Left lung (tissue), 10 donors: Measurements from ENCODE around the gene DLGAP4. TPM values are rescaled to one million over a fixed set of nuclear protein-coding genes. Genes with fewer than 3 reads are reported as not detected.

ENCODE experiments used
- ATAC-seq: fragments of 200-7000 bp; cut with Tn5 transposase; one replicate; pipeline ENCODE4 v1.9.1; 2020; ENCODE audit warnings: moderate library complexity
- DNase-seq, 4 donors: peaks; one replicate each; pipeline ENCODE4 v3.0.0-alpha.2; 2013 to 2020
- H3K27ac ChIP-seq, 2 donors: fragments of 200-600 bp; sonication (generic) in 1 of 2; one replicate each; pipeline versions ENCODE4 v1.5.0 to v1.8.0; 2020 to 2021
- H3K27me3 ChIP-seq, 2 donors: fragments of 200-600 bp; sonication (generic) in 1 of 2; one replicate each; pipeline versions ENCODE4 v1.5.0 to v1.8.0; 2020 to 2021
- H3K36me3 ChIP-seq, 2 donors: fragments of 200-600 bp; sonication (generic) in 1 of 2; one replicate each; pipeline versions ENCODE4 v1.5.0 to v1.8.0; 2020 to 2021
- H3K4me1 ChIP-seq, 2 donors: fragments of 200-600 bp; one replicate each; pipeline ENCODE4 v1.8.0; 2021
- H3K4me3 ChIP-seq, 2 donors: fragments of 200-600 bp; sonication (generic) in 1 of 2; one replicate each; pipeline versions ENCODE4 v1.5.0 to v1.8.0; 2020 to 2021; ENCODE audit warnings: mild to moderate bottlenecking in 1 of 2
- H3K9me3 ChIP-seq, 2 donors: fragments of 200-600 bp; sonication (generic) in 1 of 2; one replicate each; pipeline versions ENCODE4 v1.5.0 to v1.8.0; 2020 to 2021
- intact Hi-C, 2 donors: fragments of 100-400 bp; cut with DNase I; formaldehyde crosslinking; loops; one replicate each; pipeline versions ENCODE4 v1.11.2 to v1.14.2; 2022
- polyA plus RNA-seq, 6 donors: library from polyadenylated mRNA; unstranded; fragments of 120-200 nt; gene quantifications; one replicate each; pipeline ENCODE4 v1.2.1, GENCODE V29; 2013; ENCODE audit not compliant: insufficient read length in 6 of 6
- total RNA-seq, 2 donors: library from RNA; stranded (reverse); fragmentation: NEBNext Ultra II Directional; extraction: Animal tissue kit (Norgen Biotek cat#: 25700); gene quantifications; one replicate each; pipeline ENCODE4 v1.2.1, GENCODE V29; 2021
- TF ChIP-seq, protein P1 (sequence below), 2 donors: fragments of 200-600 bp; sonication (generic) in 1 of 2; IDR thresholded peaks; one replicate each; pipeline versions ENCODE4 v1.5.0 to v1.8.0; 2021; ENCODE audit warnings: antibody characterized with exemption in 2 of 2
- donor health status: DM: no; HTN: yes; CAD: no.
- donor health status: DM: no; HTN: no; CAD: no.

Gene DLGAP4
- total and polyA plus RNA-seq, 8 donors: 53.5 to 84.3 (median 72.1) TPM

DNA sequence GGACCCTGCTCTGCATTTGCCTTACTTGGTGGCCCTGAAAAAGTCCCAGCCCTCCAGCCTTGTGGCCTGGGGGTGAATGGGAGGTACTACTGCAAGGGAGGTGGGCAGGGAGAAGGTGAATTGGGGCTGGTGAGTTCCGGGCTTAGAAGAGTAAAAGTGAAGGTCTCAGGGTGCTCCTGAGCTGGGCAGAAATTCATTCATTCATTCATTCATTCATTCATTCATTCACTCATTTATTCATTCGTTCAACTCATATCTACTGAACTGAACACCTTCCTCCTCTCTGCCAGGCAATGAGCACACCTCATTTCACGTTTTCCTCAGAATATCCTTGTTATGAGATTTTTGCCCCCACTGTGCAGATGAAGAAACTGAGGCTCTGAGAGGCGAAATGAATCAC lies 6.7 kb upstream of the DLGAP4 start:
- no peak overlapping the region for H3K27ac ChIP-seq
- ATAC-seq: no peak
- H3K36me3 ChIP-seq: no peaks in the 10 kb centered on the region
- TF ChIP-seq, protein P1, sequence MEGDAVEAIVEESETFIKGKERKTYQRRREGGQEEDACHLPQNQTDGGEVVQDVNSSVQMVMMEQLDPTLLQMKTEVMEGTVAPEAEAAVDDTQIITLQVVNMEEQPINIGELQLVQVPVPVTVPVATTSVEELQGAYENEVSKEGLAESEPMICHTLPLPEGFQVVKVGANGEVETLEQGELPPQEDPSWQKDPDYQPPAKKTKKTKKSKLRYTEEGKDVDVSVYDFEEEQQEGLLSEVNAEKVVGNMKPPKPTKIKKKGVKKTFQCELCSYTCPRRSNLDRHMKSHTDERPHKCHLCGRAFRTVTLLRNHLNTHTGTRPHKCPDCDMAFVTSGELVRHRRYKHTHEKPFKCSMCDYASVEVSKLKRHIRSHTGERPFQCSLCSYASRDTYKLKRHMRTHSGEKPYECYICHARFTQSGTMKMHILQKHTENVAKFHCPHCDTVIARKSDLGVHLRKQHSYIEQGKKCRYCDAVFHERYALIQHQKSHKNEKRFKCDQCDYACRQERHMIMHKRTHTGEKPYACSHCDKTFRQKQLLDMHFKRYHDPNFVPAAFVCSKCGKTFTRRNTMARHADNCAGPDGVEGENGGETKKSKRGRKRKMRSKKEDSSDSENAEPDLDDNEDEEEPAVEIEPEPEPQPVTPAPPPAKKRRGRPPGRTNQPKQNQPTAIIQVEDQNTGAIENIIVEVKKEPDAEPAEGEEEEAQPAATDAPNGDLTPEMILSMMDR (IDR thresholded peaks at IDR 0.05): no peak
- intact Hi-C loops: no loop called here
- H3K9me3 ChIP-seq: no peaks in the 10 kb centered on the region
- H3K4me3 ChIP-seq: no peak overlapping the region
- DNase-seq: no peak
- no peaks in the 10 kb centered on the region for H3K4me1 ChIP-seq
- peaks cover 24 to 96% of the 10 kb centered on the region in 2 donors for H3K27me3 ChIP-seq

DNA sequence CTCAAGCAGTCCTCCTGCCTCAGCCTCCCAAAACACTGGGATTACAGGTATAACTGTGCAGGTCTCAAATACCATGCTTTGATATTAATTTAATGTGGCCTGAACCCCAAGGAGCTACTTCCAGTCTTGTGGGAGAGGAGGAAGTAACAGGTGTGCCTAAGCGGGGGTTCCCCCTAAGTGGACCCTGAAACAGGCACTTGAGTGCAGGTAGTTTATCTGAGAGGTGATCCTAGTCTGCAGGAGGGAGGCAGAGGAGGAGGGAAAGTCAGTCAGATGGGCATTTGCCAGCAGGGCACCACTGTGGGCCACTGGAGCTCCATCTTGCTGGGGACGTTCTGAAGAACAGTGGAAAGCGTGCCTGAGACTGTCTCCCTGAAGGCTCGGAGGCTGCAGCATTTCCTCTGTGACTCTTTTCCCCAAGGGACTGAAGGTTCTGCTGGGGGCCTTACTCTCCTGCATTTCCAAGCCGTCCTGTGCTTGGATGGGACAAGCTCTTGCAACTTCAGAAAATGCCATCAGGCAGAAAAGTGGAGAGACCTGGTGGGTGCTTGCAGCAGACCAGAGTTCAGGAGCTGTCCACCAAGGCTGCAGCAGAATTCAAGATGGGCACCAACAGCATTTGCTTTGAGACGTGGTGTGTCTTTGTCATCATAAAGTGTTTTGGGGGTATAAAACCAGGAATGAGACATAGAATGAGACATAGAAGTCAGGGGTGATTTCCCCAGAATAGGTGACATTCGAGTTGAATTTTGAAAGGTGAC lies 4.6 kb upstream of the DLGAP4 start:
- Histone ChIP-seq H3K27me3 (peaks cover 42 to 97% of the 10 kb centered on the region in 2 donors), H3K36me3 (no peaks in the 10 kb centered on the region), H3K27ac (no peak overlapping the region), H3K4me3 (no peak overlapping the region), H3K4me1 (peaks cover 0 to 8% of the 10 kb centered on the region in 2 donors), H3K9me3 (no peaks in the 10 kb centered on the region)
- intact Hi-C loops: no loop called here
- ATAC-seq: no peak
- no peak for DNase-seq
- TF ChIP-seq, protein P1 (IDR thresholded peaks at IDR 0.05): no peak

DNA sequence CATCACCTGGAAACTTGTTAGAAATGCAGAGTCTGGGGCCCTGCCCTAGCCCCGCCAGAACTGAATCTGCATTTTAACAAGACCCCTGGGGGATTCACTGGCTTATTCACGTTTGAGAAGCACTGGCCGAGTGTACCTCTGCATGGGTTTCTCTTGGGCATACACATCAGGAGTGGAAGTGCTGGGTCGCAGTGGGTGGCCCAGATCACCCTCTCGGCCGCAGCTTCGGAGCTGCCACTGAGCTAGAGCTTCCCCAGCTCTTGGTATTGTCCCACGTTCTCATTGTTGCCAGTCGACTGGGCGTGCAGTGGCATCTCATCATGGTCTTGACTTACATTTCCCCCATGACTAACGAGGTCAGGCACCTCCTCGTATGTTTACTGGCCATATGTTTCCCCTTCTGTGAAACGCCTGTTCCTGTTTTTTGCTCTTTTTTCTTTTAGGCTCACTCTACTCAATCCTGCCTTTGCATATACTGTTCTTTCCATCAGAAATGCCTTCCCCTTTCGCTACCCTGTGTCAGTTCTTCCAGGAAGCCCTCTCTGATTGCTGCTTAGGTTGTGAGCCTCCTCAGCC lies 3.0 kb upstream of the DLGAP4 start:
- Histone ChIP-seq H3K4me3 (no peak overlapping the region), H3K4me1 (peaks cover 0 to 14% of the 10 kb centered on the region in 2 donors), H3K9me3 (no peaks in the 10 kb centered on the region), H3K36me3 (no peaks in the 10 kb centered on the region), H3K27ac (no peak overlapping the region), H3K27me3 (peaks cover 58 to 99% of the 10 kb centered on the region in 2 donors)
- no peak for ATAC-seq
- no peak for DNase-seq
- TF ChIP-seq, protein P1 (IDR thresholded peaks at IDR 0.05): no peak
- intact Hi-C loops: no loop called here

DNA sequence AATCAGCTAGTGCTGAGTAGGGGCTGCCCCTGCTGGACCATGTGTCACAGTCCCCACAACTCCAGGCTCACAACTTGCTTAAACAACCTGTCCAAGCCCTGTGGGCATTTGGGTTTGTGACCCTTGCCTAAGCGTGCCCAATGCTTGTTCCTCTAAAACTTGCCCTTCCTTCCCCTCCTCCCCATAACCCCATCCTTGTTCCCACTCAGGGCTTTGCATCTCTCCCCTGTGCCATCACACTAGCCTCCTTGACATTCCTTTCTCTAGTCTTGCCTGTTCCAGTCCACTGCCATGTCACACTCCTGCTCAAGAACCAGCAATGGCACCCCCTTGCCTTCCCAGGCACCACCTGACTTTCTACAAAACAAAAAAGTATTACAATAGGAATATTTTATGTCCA lies 2.3 kb upstream of the DLGAP4 start:
- TF ChIP-seq, protein P1 (IDR thresholded peaks at IDR 0.05): no peak
- H3K36me3 ChIP-seq: no peaks in the 10 kb centered on the region
- no peak overlapping the region for H3K27ac ChIP-seq
- H3K9me3 ChIP-seq: no peaks in the 10 kb centered on the region
- intact Hi-C loops: no loop called here
- no peak overlapping the region for H3K4me3 ChIP-seq
- peaks cover 0 to 14% of the 10 kb centered on the region in 2 donors for H3K4me1 ChIP-seq
- H3K27me3 ChIP-seq: peaks cover 58 to 99% of the 10 kb centered on the region in 2 donors
- no peak for ATAC-seq
- DNase-seq: no peak

DNA sequence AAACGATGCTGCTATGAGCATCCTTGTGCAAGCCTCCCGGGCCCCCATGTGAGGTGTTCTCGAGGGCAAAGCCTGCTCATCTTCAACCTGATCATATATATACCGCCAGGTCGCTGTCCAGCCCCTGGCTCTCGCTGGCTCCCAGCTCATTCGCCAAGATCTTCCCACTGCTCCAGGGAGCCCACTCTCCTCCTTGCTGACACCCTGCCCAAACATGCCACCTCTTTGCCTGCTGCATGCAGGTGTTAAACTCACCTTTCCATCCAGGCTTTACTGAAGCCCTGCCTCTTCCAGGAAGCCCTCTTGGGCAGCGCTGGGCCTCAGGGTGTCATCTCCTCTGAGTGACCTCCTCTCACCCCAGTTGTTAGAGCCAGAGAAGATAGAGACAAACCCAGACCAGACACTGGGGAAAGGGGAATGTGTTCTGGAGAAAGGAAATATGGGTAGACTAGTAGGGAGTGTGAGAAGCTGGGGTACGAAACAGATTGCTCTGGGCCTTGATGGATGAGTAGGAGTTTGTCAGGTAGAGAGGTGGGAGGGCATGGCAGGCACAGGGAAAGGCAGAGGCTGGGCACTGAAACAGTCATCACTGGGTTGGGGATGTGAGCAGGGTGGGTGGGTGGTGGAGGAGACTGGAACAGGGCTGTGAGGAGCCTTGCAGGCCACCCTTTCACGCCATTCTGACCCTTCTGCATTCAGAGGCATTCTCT lies 1.2 kb upstream of the DLGAP4 start:
- Histone ChIP-seq H3K4me3 (no peak overlapping the region), H3K9me3 (no peaks in the 10 kb centered on the region), H3K36me3 (no peaks in the 10 kb centered on the region), H3K27me3 (peaks cover 58 to 100% of the 10 kb centered on the region in 2 donors), H3K4me1 (peaks cover 0 to 14% of the 10 kb centered on the region in 2 donors), H3K27ac (no peak overlapping the region)
- DNase-seq (no peak), ATAC-seq (no peak)
- TF ChIP-seq, protein P1 (IDR thresholded peaks at IDR 0.05): no peak
- intact Hi-C loops: no loop called here
